Measurements from ENCODE around the gene MCAM.

DNA sequence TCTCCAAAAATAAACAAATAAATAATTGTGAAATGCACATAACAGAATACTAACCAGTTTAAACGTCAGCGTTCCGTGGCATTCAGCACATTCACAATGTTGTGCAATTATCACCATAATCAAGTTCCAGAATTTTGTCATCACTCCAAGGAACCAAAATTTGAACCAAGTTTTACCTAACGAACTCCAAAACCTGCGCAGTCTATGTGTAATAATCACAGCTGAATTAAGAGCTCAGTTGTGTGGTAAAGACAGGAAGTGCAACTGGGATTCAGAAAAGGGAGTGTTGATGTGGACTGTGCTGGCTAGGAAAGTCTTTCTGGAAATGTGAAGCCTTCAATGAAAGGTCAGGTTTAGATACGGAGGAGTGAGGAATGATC lies 5.4 kb upstream of the MCAM start:
- TF ChIP-seq TAF1 (IDR thresholded peaks at IDR 0.05; ENCODE audit: borderline replicate concordance, insufficient read depth, low read length) (no peak), POLR2AphosphoS5 (IDR thresholded peaks at IDR 0.05; ENCODE audit: low read depth, low read length) (no peak), SIN3A (IDR thresholded peaks at IDR 0.05; ENCODE audit: borderline replicate concordance, insufficient read depth, low read length) (no peak)
- TF ChIP-seq, protein P1, sequence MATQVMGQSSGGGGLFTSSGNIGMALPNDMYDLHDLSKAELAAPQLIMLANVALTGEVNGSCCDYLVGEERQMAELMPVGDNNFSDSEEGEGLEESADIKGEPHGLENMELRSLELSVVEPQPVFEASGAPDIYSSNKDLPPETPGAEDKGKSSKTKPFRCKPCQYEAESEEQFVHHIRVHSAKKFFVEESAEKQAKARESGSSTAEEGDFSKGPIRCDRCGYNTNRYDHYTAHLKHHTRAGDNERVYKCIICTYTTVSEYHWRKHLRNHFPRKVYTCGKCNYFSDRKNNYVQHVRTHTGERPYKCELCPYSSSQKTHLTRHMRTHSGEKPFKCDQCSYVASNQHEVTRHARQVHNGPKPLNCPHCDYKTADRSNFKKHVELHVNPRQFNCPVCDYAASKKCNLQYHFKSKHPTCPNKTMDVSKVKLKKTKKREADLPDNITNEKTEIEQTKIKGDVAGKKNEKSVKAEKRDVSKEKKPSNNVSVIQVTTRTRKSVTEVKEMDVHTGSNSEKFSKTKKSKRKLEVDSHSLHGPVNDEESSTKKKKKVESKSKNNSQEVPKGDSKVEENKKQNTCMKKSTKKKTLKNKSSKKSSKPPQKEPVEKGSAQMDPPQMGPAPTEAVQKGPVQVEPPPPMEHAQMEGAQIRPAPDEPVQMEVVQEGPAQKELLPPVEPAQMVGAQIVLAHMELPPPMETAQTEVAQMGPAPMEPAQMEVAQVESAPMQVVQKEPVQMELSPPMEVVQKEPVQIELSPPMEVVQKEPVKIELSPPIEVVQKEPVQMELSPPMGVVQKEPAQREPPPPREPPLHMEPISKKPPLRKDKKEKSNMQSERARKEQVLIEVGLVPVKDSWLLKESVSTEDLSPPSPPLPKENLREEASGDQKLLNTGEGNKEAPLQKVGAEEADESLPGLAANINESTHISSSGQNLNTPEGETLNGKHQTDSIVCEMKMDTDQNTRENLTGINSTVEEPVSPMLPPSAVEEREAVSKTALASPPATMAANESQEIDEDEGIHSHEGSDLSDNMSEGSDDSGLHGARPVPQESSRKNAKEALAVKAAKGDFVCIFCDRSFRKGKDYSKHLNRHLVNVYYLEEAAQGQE (IDR thresholded peaks at IDR 0.05; ENCODE audit: insufficient read depth in 1 of 2, low read depth in 2 of 2, low read length in 2 of 2), result no peak

Measured in PFSK-1 (cell line).